Measurements from ENCODE around the gene SRXN1.

The SRXN1 gene

DNA sequence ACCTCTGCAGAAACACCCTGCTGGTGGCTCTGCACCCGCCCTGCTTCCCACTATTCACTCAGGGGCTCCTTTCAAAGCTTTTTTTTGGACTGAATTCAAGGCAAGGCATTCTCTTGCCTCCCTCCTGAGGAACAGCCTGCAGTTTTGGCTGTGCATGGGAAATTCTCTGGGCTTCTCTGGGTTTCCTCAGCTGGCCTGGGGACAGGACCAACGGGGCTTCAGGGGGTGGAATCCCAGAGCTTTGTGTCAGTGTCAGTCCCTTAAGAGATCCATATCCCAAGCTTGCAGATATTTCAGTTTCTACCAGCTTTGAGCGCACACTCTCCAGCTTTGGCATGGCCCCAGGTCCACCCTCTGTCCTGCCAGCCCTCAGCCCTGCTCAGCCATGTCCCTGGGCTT lies 20.6 kb upstream of the SRXN1 start:
- Histone ChIP-seq H3K9ac (ENCODE audit: low read length) (no peak overlapping the region), H3K27me3 (ENCODE audit: control insufficient read depth, insufficient read depth, low read length) (peaks cover 40% of the 10 kb centered on the region)

DNA sequence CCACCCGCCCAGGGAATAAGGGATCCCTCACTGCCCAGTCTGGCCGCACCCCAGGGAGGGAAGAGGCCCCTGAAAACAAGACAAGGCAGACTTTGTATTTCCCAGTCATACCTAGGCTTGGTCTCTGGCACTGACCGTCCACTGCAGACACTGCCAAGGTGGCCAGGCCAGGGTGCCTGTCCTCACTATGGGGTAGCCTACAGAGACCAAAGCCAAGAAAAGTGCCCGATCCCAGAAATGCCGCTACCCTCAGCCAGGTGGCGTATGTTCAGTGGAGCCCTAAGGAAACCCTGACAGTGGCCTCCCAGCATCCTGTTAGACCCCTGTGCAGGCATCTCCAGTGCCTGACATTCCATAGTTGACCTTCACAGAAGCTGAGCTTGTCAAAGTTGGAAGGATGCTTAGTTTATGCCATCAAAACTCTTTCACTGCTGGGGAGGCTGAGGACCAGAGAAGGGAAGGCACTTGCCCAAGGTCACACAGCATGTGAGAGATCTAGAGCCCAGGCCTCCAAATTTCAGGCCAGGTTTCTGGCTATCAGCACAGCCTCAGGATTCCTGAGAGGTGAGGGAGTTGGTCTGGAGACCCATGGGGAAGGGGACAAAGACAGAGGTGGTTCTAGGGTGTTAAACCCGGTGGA lies 20.1 kb upstream of the SRXN1 start:
- H3K36me3 ChIP-seq (ENCODE audit: control insufficient read depth, low read depth, low read length): no peaks in the 10 kb centered on the region
- H3K9ac ChIP-seq (ENCODE audit: low read length): no peak overlapping the region
- H3K4me3 ChIP-seq (ENCODE audit: low read length): no peak overlapping the region
- H3K27me3 ChIP-seq (ENCODE audit: control insufficient read depth, insufficient read depth, low read length): peaks cover 40% of the 10 kb centered on the region
- H3K27ac ChIP-seq (ENCODE audit: low read length): no peak overlapping the region
- no peaks in the 10 kb centered on the region for H3K4me1 ChIP-seq (ENCODE audit: control insufficient read depth, low read depth, low read length)
- H3K9me3 ChIP-seq (ENCODE audit: control insufficient read depth, low read depth, low read length): no peaks in the 10 kb centered on the region

More for the DNA sequence above, 20.6 kb upstream of the SRXN1 start:
- no peak overlapping the region for H3K4me3 ChIP-seq (ENCODE audit: low read length)
- no peak overlapping the region for H3K27ac ChIP-seq (ENCODE audit: low read length)
- H3K9me3 ChIP-seq (ENCODE audit: control insufficient read depth, low read depth, low read length): no peaks in the 10 kb centered on the region
- H3K36me3 ChIP-seq (ENCODE audit: control insufficient read depth, low read depth, low read length): no peaks in the 10 kb centered on the region
- H3K4me1 ChIP-seq (ENCODE audit: control insufficient read depth, low read depth, low read length): no peaks in the 10 kb centered on the region

DNA sequence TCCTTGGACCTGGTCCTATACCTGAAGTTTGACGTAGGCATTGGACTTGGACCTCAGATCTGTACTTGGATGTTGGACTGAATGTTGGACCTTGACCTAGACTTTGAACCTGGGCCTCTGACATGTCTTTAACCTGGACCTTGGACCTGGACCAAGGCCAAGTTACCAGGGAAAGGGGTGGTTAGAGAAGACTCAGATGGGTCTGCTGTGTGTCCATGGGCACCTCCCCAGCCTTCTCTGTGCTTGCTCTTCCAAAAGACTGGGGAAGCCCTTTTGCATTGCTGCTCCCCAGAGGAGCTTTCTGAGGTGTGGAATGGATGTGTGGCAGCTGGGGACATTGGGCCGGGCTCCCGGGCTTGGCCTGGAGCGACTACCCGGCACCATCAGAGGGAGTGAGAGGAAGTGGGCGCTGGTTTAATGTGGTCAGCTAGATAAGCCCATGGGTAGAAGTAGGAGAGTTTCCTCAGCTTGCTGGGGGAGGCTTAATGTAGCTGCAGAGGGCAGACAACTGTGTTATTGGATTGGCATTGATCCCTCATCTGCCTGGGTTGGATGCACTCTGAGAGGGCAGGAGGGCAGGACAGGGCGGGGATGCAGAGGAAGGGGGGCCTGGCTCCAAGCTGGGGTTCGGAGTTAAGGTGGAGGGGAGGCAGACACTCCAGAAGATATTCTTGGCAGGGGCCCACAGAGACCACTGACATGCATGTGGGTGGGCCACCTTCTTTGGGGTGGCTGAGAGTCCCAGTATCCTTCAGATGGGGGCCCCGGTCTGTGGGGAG lies 18.4 kb upstream of the SRXN1 start:
- Histone ChIP-seq H3K9ac (ENCODE audit: low read length) (no peak overlapping the region), H3K27ac (ENCODE audit: low read length) (no peak overlapping the region), H3K9me3 (ENCODE audit: control insufficient read depth, low read depth, low read length) (no peaks in the 10 kb centered on the region), H3K4me1 (ENCODE audit: control insufficient read depth, low read depth, low read length) (peaks cover 3% of the 10 kb centered on the region), H3K4me3 (ENCODE audit: low read length) (no peak overlapping the region), H3K27me3 (ENCODE audit: control insufficient read depth, insufficient read depth, low read length) (peaks cover 27% of the 10 kb centered on the region), H3K36me3 (ENCODE audit: control insufficient read depth, low read depth, low read length) (no peaks in the 10 kb centered on the region)

DNA sequence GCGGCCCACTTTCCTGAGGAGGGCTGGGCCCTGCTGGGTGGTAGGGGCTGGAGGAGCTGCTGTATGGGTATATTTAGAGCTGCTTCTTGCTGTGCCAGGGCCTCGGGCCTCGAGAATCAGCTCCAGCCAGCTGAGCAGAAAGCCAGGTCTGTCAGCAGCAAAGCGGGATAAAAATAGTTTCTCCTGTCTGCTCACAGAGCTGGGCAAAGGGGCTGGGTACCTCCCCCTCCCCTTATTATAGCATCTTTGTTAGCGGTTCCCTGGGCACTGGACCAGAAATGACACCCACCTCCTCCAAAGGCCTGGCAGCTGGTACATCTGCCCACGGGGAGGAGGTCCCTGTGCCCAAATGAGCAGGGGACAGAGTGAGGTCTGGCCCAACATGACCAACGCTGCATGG lies 16.6 kb upstream of the SRXN1 start:
- Histone ChIP-seq H3K4me1 (ENCODE audit: control insufficient read depth, low read depth, low read length) (peaks cover 11% of the 10 kb centered on the region), H3K36me3 (ENCODE audit: control insufficient read depth, low read depth, low read length) (no peaks in the 10 kb centered on the region), H3K9me3 (ENCODE audit: control insufficient read depth, low read depth, low read length) (no peaks in the 10 kb centered on the region), H3K4me3 (ENCODE audit: low read length) (no peak overlapping the region), H3K27me3 (ENCODE audit: control insufficient read depth, insufficient read depth, low read length) (peaks cover 10% of the 10 kb centered on the region), H3K27ac (ENCODE audit: low read length) (no peak overlapping the region), H3K9ac (ENCODE audit: low read length) (no peak overlapping the region)

DNA sequence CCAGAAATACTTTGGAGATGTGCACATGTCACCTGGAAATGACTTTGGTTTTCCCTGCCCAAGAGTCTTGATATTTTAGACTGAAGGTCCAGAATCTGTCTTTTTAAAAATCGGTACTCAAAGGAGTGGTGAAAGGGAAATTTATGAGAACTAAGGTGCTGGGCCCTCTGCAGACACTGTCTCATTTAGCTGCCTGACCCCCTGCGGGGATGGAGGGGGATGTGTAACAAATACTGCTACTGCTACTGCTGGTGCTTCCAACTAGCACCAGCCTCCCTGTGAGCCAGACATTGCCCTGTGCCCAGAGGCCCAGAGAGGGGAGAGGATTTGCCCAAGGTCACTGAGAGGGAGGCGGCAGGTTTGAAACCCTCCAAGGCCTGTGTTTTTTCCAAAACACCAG lies 15.6 kb upstream of the SRXN1 start:
- no peaks in the 10 kb centered on the region for H3K9me3 ChIP-seq (ENCODE audit: control insufficient read depth, low read depth, low read length)
- peaks cover under 1% of the 10 kb centered on the region for H3K27me3 ChIP-seq (ENCODE audit: control insufficient read depth, insufficient read depth, low read length)
- H3K27ac ChIP-seq (ENCODE audit: low read length): no peak overlapping the region
- H3K4me1 ChIP-seq (ENCODE audit: control insufficient read depth, low read depth, low read length): peaks cover 11% of the 10 kb centered on the region
- no peak overlapping the region for H3K4me3 ChIP-seq (ENCODE audit: low read length)
- H3K36me3 ChIP-seq (ENCODE audit: control insufficient read depth, low read depth, low read length): no peaks in the 10 kb centered on the region
- H3K9ac ChIP-seq (ENCODE audit: low read length): no peak overlapping the region

DNA sequence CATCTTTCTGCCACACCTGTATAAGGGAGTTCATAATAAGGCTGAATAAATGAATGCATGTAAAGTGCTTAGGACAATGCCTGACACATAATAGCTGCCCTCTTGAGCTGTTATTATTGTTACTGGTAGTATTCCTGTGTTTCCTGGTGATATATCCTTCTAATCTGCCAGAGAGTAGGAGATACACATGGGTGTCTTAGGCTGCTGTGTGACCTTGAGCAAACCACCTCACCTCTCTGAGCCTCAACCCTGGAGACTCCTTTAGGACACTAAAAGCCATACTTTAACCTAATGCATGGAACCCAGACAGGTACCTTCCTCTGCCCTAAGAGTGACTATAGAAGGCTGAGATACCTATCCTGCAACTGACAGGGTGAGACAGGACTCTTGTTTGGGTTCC lies 15.1 kb upstream of the SRXN1 start:
- H3K4me1 ChIP-seq (ENCODE audit: control insufficient read depth, low read depth, low read length): peaks cover 11% of the 10 kb centered on the region
- no peak overlapping the region for H3K27ac ChIP-seq (ENCODE audit: low read length)
- no peak overlapping the region for H3K4me3 ChIP-seq (ENCODE audit: low read length)
- H3K9me3 ChIP-seq (ENCODE audit: control insufficient read depth, low read depth, low read length): no peaks in the 10 kb centered on the region
- no peaks in the 10 kb centered on the region for H3K27me3 ChIP-seq (ENCODE audit: control insufficient read depth, insufficient read depth, low read length)
- H3K36me3 ChIP-seq (ENCODE audit: control insufficient read depth, low read depth, low read length): no peaks in the 10 kb centered on the region
- no peak overlapping the region for H3K9ac ChIP-seq (ENCODE audit: low read length)

DNA sequence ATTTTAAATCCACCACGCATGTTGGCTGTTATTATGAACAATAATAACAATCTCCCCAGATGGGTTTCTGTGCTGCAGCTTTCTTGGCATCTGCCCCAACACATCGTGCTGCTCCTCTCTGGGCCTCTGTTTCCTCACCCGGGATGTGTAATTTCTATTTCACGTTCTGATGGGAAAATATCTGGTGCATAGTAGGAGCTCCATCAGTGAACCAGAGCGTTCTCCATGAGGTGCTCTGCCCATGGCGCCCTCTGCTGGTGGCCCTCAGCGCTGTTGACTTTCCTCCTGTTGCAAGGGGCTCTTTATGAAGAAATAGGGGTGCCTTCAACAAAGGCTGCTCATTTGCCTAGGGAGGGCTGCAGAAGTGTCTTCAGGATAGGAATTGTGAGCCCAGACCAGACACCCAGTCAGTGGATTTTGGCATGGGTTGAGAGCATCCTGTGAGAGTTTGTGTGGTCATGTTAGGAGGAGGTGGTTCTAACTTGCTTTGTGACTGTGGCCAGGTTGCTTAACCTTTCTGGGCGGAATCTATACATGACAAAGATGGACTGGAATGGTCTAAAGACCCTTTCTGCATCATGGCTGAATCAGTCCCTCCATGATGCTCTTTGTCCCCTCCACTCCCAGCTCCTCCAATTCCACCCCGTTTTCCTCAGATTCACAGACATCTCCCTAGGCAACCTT lies 14.5 kb upstream of the SRXN1 start:
- no peak overlapping the region for H3K27ac ChIP-seq (ENCODE audit: low read length)
- no peaks in the 10 kb centered on the region for H3K36me3 ChIP-seq (ENCODE audit: control insufficient read depth, low read depth, low read length)
- no peak overlapping the region for H3K9ac ChIP-seq (ENCODE audit: low read length)
- H3K4me3 ChIP-seq (ENCODE audit: low read length): no peak overlapping the region
- H3K27me3 ChIP-seq (ENCODE audit: control insufficient read depth, insufficient read depth, low read length): no peaks in the 10 kb centered on the region
- H3K9me3 ChIP-seq (ENCODE audit: control insufficient read depth, low read depth, low read length): no peaks in the 10 kb centered on the region
- H3K4me1 ChIP-seq (ENCODE audit: control insufficient read depth, low read depth, low read length): peaks cover 11% of the 10 kb centered on the region

DNA sequence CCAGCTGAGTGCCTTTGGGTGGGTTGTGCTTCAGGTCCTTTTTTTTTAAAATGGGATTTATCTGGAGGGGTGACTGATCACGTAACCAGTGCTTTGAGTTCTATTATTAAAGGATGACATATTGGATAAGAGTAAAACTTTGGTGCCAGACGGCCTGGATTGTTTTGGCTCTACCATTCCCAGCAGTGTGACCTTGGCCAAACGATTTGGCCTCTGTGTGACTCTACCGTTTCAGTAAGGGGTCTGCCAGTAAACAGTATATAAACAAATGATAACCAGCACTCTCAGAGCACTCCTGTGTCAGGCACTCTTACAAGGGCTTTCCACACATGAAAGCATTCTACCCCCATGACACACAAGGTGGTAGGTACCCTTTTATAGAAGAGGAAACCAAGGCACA lies 13.9 kb upstream of the SRXN1 start:
- no peak overlapping the region for H3K9ac ChIP-seq (ENCODE audit: low read length)
- H3K27me3 ChIP-seq (ENCODE audit: control insufficient read depth, insufficient read depth, low read length): no peaks in the 10 kb centered on the region
- no peak overlapping the region for H3K4me3 ChIP-seq (ENCODE audit: low read length)
- H3K9me3 ChIP-seq (ENCODE audit: control insufficient read depth, low read depth, low read length): no peaks in the 10 kb centered on the region
- no peak overlapping the region for H3K27ac ChIP-seq (ENCODE audit: low read length)
- H3K36me3 ChIP-seq (ENCODE audit: control insufficient read depth, low read depth, low read length): no peaks in the 10 kb centered on the region
- peaks cover 15% of the 10 kb centered on the region for H3K4me1 ChIP-seq (ENCODE audit: control insufficient read depth, low read depth, low read length)

DNA sequence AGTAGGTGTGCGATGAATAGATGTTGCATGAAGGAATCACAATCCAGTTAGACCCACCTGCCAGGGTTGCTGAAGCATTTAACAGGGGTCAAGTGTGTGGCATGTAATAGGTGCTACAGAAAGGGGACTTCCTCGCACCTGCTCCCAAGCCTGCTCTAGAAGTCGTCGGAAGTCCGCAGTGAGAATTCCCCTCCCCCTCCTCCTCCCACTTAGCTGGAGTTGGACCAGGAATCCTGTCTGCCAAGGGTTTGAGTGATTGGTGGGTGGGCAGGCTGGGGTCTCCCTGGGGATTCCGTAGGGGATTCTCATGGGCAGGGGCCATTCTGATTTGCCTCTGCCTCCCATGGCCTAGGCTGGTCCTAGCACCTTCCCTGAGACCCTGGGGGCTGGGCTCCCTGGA lies 12.3 kb upstream of the SRXN1 start:
- Histone ChIP-seq H3K9ac (ENCODE audit: low read length) (no peak overlapping the region), H3K4me3 (ENCODE audit: low read length) (no peak overlapping the region), H3K36me3 (ENCODE audit: control insufficient read depth, low read depth, low read length) (no peaks in the 10 kb centered on the region), H3K9me3 (ENCODE audit: control insufficient read depth, low read depth, low read length) (no peaks in the 10 kb centered on the region), H3K27me3 (ENCODE audit: control insufficient read depth, insufficient read depth, low read length) (no peaks in the 10 kb centered on the region), H3K27ac (ENCODE audit: low read length) (no peak overlapping the region), H3K4me1 (ENCODE audit: control insufficient read depth, low read depth, low read length) (peaks cover 27% of the 10 kb centered on the region)

DNA sequence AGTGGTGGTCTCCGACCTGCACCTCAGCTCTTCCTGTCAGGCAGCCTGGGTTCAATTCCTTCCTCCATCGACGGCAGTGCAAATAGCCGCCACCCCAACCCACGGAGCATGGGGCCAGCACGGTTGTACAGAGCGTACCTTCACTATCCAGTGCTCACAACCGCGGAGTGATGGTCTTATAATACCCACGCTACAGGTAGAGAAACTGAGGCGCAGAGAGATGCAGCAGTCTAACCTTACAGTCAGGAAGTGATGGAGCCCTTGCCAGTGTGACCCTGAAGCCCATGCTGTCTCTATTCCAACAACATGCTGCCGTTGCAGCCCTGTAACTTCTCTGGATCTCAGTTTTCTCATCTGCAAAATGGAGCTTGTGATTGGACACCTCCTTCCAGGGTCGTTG lies 11.6 kb upstream of the SRXN1 start:
- Histone ChIP-seq H3K27me3 (ENCODE audit: control insufficient read depth, insufficient read depth, low read length) (no peaks in the 10 kb centered on the region), H3K9me3 (ENCODE audit: control insufficient read depth, low read depth, low read length) (no peaks in the 10 kb centered on the region), H3K9ac (ENCODE audit: low read length) (no peak overlapping the region), H3K4me3 (ENCODE audit: low read length) (no peak overlapping the region), H3K27ac (ENCODE audit: low read length) (no peak overlapping the region), H3K36me3 (ENCODE audit: control insufficient read depth, low read depth, low read length) (no peaks in the 10 kb centered on the region), H3K4me1 (ENCODE audit: control insufficient read depth, low read depth, low read length) (peaks cover 28% of the 10 kb centered on the region)

DNA sequence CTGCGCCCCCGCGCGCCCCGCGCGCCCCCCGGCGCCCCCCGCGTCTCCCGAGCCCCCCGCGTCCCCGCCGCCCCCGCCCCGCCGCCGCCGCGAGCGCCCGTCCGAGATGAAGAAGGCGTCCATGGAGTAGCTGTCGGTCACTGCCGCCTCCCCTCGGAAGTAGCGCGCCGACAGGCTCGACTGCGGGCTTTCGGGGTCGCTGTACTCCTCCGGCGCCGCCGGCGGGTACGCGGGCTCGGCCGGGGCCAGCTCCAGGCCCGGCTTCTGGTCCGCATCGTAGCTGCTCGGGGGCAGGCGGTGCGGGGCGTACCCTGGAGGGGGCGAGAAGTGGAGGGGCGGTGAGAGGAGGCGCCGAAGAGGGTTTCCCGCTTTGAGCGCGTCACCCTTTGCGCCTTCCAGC lies 11.2 kb upstream of the SRXN1 start:
- H3K4me1 ChIP-seq (ENCODE audit: control insufficient read depth, low read depth, low read length): peaks cover 33% of the 10 kb centered on the region
- no peak overlapping the region for H3K4me3 ChIP-seq (ENCODE audit: low read length)
- no peaks in the 10 kb centered on the region for H3K9me3 ChIP-seq (ENCODE audit: control insufficient read depth, low read depth, low read length)
- H3K9ac ChIP-seq (ENCODE audit: low read length): no peak overlapping the region
- H3K36me3 ChIP-seq (ENCODE audit: control insufficient read depth, low read depth, low read length): no peaks in the 10 kb centered on the region
- no peak overlapping the region for H3K27ac ChIP-seq (ENCODE audit: low read length)
- no peaks in the 10 kb centered on the region for H3K27me3 ChIP-seq (ENCODE audit: control insufficient read depth, insufficient read depth, low read length)
